Uterus (tissue), 2 donors: ENCODE data around the gene MYG1.

Source experiments
- POLR2A ChIP-seq, 2 donors: fragments of 450-650 bp; IDR thresholded peaks; one replicate each; pipeline ENCODE4 v1.6.1; 2016; ENCODE audit warnings: antibody characterized with exemption in 2 of 2, mild to moderate bottlenecking in 1 of 2, moderate library complexity in 1 of 2
- TF ChIP-seq, protein P1 (sequence below), 4 experiments: fragments of 200-600 bp in 2 of 4; fragments of 450-650 bp in 2 of 4; sonication (generic) in 2 of 4; IDR thresholded peaks; one replicate each; pipeline ENCODE4 v1.5.1; 2016 to 2019; ENCODE audit warnings: antibody characterized with exemption in 4 of 4, mild to moderate bottlenecking in 2 of 4, moderate library complexity in 1 of 4

DNA sequence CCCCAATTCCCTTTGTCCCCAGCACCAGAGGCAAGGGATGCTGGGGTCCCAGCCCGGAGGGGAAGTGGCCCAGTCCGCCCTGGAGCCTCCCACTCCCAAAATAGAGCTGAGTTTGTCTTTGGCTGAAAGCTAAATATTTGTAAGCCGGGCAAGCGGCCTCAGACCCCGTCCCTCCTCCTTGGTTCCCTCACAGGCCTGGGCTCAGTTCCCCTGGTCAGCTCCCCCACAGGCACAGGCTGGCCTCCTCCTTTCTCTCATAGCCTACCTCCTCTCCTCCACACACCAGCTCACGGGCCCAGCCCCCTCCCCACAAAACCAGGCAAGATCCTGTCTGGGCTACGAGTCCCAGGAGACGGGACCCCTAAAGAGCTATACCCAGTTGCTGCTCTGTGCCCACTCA lies 35.3 kb downstream of the MYG1 start:
- TF ChIP-seq, protein P1, sequence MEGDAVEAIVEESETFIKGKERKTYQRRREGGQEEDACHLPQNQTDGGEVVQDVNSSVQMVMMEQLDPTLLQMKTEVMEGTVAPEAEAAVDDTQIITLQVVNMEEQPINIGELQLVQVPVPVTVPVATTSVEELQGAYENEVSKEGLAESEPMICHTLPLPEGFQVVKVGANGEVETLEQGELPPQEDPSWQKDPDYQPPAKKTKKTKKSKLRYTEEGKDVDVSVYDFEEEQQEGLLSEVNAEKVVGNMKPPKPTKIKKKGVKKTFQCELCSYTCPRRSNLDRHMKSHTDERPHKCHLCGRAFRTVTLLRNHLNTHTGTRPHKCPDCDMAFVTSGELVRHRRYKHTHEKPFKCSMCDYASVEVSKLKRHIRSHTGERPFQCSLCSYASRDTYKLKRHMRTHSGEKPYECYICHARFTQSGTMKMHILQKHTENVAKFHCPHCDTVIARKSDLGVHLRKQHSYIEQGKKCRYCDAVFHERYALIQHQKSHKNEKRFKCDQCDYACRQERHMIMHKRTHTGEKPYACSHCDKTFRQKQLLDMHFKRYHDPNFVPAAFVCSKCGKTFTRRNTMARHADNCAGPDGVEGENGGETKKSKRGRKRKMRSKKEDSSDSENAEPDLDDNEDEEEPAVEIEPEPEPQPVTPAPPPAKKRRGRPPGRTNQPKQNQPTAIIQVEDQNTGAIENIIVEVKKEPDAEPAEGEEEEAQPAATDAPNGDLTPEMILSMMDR (IDR thresholded peaks at IDR 0.05), result no peak
- TF ChIP-seq POLR2A (IDR thresholded peaks at IDR 0.05), result no peak
